ENCODE results near the gene KLHL13. TPM values are rescaled to one million over a fixed set of nuclear protein-coding genes. Genes with fewer than 3 reads are reported as not detected.

The KLHL13 gene, protein sequence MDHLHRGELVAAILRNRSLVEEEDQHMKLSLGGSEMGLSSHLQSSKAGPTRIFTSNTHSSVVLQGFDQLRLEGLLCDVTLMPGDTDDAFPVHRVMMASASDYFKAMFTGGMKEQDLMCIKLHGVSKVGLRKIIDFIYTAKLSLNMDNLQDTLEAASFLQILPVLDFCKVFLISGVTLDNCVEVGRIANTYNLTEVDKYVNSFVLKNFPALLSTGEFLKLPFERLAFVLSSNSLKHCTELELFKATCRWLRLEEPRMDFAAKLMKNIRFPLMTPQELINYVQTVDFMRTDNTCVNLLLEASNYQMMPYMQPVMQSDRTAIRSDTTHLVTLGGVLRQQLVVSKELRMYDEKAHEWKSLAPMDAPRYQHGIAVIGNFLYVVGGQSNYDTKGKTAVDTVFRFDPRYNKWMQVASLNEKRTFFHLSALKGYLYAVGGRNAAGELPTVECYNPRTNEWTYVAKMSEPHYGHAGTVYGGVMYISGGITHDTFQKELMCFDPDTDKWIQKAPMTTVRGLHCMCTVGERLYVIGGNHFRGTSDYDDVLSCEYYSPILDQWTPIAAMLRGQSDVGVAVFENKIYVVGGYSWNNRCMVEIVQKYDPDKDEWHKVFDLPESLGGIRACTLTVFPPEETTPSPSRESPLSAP
- total RNA-seq = 10 to 100 TPM in 2 of 7 donors, 1 to 10 TPM in 5; 4.9 to 13.2 (median 7.7) TPM
- polyA plus RNA-seq = 10 to 100 TPM in 1 of 2 donors, 1 to 10 TPM in 1; 5.6 to 15.8 TPM
- long read RNA-seq, donor 1, partial matches to known transcripts = 2 of 5 reads
- long read RNA-seq, donor 1, other reads (novel, unspliced or antisense) = 1 of 5 reads
- long read RNA-seq, donor 2, transcript KLHL13-204 (7 exons, 3,256 nt) = major isoform, 16 of 17 reads
- long read RNA-seq, donor 2, partial matches to known transcripts = 0 of 17 reads
- long read RNA-seq, donor 2, other reads (novel, unspliced or antisense) = 0 of 17 reads
- long read RNA-seq, donor 3, transcript KLHL13-204 (7 exons, 3,256 nt) = major isoform, 13 of 15 reads
- long read RNA-seq, donor 3, partial matches to known transcripts = 1 of 15 reads
- long read RNA-seq, donor 3, other reads (novel, unspliced or antisense) = 0 of 15 reads

GRCh38 chrX:118116713-118117550 lies at the start of gene KLHL13:
TSS of gene KLHL13 (minus strand) at chrX:118116810. CDS start at chrX:118028473, 88,337 bp downstream.
- Histone ChIP-seq H3K27me3 (no peaks in the 10 kb centered on the region), H3K9me3 (no peaks in the 10 kb centered on the region), H3K4me1 (ENCODE audit: insufficient read depth) (no peaks in the 10 kb centered on the region), H3K36me3 (no peaks in the 10 kb centered on the region), H3K27ac (peak within 1 kb of the TSS; percentile 73 to 76), H3K4me3 (peak within 1 kb of the TSS; percentile 46)
- peak in 4 of 5 donors; percentile 42 to 65 (median 58) for DNase-seq
- intact Hi-C loops (cut with DNase I) = no loop called here
- TF ChIP-seq POLR2A (IDR thresholded peaks at IDR 0.05) = no peak
- no peak for TF ChIP-seq EP300 (IDR thresholded peaks at IDR 0.05)
- TF ChIP-seq, protein P1, sequence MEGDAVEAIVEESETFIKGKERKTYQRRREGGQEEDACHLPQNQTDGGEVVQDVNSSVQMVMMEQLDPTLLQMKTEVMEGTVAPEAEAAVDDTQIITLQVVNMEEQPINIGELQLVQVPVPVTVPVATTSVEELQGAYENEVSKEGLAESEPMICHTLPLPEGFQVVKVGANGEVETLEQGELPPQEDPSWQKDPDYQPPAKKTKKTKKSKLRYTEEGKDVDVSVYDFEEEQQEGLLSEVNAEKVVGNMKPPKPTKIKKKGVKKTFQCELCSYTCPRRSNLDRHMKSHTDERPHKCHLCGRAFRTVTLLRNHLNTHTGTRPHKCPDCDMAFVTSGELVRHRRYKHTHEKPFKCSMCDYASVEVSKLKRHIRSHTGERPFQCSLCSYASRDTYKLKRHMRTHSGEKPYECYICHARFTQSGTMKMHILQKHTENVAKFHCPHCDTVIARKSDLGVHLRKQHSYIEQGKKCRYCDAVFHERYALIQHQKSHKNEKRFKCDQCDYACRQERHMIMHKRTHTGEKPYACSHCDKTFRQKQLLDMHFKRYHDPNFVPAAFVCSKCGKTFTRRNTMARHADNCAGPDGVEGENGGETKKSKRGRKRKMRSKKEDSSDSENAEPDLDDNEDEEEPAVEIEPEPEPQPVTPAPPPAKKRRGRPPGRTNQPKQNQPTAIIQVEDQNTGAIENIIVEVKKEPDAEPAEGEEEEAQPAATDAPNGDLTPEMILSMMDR (IDR thresholded peaks at IDR 0.05) = no peak
- 24 to 33% (median 30%) methylated on average over 33 to 42 of the region's 42 CpGs for WGBS, 3 donors

DNA sequence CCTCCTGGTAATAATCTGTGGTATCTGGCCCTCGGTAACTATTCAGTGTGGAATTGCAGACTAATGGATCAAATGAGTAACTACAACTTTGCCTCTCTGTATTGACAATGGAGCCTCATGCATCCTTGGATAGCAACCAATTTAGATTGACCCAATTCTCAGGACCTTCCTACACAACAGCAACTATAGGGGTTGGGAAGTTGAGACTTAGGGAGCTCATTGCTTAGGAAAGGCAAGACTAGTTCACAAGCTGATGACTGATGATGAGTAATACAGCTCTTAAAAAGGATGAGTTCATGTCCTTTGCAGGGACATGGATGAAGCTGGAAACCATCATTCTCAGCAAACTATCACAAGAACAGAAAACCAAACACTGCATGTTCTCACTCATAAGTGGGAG lies 47.5 kb upstream of the KLHL13 start:
- H3K27ac ChIP-seq = no peak overlapping the region

DNA sequence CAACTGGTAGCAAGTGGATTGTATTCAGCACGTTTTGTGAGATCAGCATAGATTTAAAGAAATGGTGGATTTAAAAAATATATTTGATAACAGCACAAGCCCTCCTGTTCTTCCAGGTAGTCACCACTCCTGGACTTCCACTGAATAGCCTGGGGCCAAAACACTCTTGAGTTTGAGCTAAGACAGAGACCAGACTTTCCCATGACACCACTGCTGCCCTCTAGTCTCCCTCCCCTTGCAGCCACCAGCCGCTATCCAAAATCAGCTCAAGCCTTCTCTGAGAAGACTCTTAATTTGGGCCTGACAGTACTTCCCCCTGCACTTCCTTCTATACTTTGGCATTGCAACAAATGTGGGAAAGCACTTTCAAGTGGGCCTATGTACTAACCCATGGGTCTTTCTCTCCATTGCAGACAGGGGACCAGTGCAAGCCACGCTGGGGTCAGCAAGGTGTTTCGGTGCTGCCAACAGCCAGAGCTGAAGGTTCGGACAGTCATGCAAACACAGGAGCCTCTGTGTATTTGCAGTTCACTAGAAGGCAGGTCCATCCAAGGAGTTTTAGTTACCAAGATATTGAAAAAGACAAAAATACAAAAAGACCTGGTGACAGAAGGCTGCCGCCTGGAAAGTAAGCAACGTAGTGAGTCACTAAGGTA lies 40.5 kb upstream of the KLHL13 start:
- no peak overlapping the region for H3K4me3 ChIP-seq
- no peak for TF ChIP-seq POLR2A (IDR thresholded peaks at IDR 0.05)
- TF ChIP-seq, protein P1 (IDR thresholded peaks at IDR 0.05) = no peak
- no peak for TF ChIP-seq EP300 (IDR thresholded peaks at IDR 0.05)
- WGBS, 3 donors = 75 to 80% (median 78%) methylated on average over 7 of the region's 7 CpGs

More for the DNA sequence above, 47.5 kb upstream of the KLHL13 start:
- H3K36me3 ChIP-seq = no peaks in the 10 kb centered on the region
- TF ChIP-seq EP300 (IDR thresholded peaks at IDR 0.05) (no peak), POLR2A (IDR thresholded peaks at IDR 0.05) (no peak)
- TF ChIP-seq, protein P1 (IDR thresholded peaks at IDR 0.05) = no peak
- H3K4me3 ChIP-seq = no peak overlapping the region
- no peaks in the 10 kb centered on the region for H3K27me3 ChIP-seq
- H3K4me1 ChIP-seq (ENCODE audit: insufficient read depth) = no peaks in the 10 kb centered on the region
- no peaks in the 10 kb centered on the region for H3K9me3 ChIP-seq
- DNase-seq = no peak
- intact Hi-C loops (cut with DNase I) = no loop called here
- 80 to 90% (median 81%) methylated on average over 1 of the region's 1 CpG for WGBS, 3 donors

More for the DNA sequence above, 40.5 kb upstream of the KLHL13 start:
- DNase-seq = no peak
- H3K27me3 ChIP-seq = no peaks in the 10 kb centered on the region
- no peak overlapping the region for H3K27ac ChIP-seq
- no peaks in the 10 kb centered on the region for H3K4me1 ChIP-seq (ENCODE audit: insufficient read depth)
- no peaks in the 10 kb centered on the region for H3K9me3 ChIP-seq
- no peaks in the 10 kb centered on the region for H3K36me3 ChIP-seq
- intact Hi-C loops (cut with DNase I) = no loop called here

All from ovary (tissue), 10 donors.